ENCODE results near the gene TMEM80. TPM values are rescaled to one million over a fixed set of nuclear protein-coding genes. Genes with fewer than 3 reads are reported as not detected.

The TMEM80 gene
- total and polyA plus RNA-seq, 10 of the 15 experiments (the other 5 are each of a cell fraction or from before 2014, with no cell fraction given): 6.7 to 30.9 (median 20.7) TPM

- H3K27ac ChIP-seq (ENCODE audit: control insufficient read depth, insufficient read depth): no peak overlapping the region
- CTCF ChIA-PET: interaction anchor here (1.2 kb wide), 1 partner anchor 13 kb away, joined by 3 read pairs; no protein-coding TSS in a partner anchor
- RAD21 ChIA-PET (ENCODE audit: unreplicated experiment): interaction anchor here (0.8 kb wide), 1 partner anchor 15 kb away, joined by 3 read pairs; the partner anchor contains the start of gene TMEM80
- TF ChIP-seq MLLT1 (IDR thresholded peaks at IDR 0.05): no peak
- TF ChIP-seq NFXL1 (IDR thresholded peaks at IDR 0.05; ENCODE audit: borderline replicate concordance): no peak
- in situ Hi-C loops (cut with MboI) (no loop called here), intact Hi-C loops (cut with micrococcal nuclease; ENCODE audit: unreplicated experiment) (no loop called here)
- H3K9ac ChIP-seq (ENCODE audit: control insufficient read depth, insufficient read depth, low read length): no peak overlapping the region
- peaks cover 5 to 14% of the 10 kb centered on the region in 2 experiments; a peak in 3 of 4 replicates for H3K36me3 ChIP-seq (ENCODE audit: control insufficient read depth in 2 of 2, insufficient read depth in 2 of 2, low read length in 1 of 2)
- H2AFZ ChIP-seq (ENCODE audit: control insufficient read depth, low read depth, low read length): no peak overlapping the region
- ATAC-seq (no peak), FAIRE-seq (no peak), DNase-seq (ENCODE audit: low read depth, low spot score) (no peak)
- no peaks in the 10 kb centered on the region for H3K27me3 ChIP-seq (replicated peaks in 1 of 2; ENCODE audit: control insufficient read depth in 2 of 2, insufficient read depth in 2 of 2, low read length in 1 of 2)
- WGBS (ENCODE audit: insufficient coverage, insufficient replicate concordance, low lambda C conversion rate, missing lambda C conversion rate): 97% methylated on average over 19 of the region's 19 CpGs
- H3K4me1 ChIP-seq (ENCODE audit: control insufficient read depth, insufficient read depth, low read length): no peaks in the 10 kb centered on the region
- POLR2A ChIA-PET: no interaction called here
- no peak overlapping the region for H3K4me2 ChIP-seq (ENCODE audit: control insufficient read depth, insufficient read depth)
- SMC1A ChIA-PET (ENCODE audit: uncharacterized antibody, unreplicated experiment): no interaction called here
- no peaks in the 10 kb centered on the region for H3K79me2 ChIP-seq (ENCODE audit: control insufficient read depth, insufficient read depth, low read length)
- no peaks in the 10 kb centered on the region for H4K20me1 ChIP-seq (ENCODE audit: control insufficient read depth, insufficient read depth)
- H3K4me3 ChIP-seq: no peak overlapping the region
- H3K9me3 ChIP-seq (replicated peaks; ENCODE audit: control insufficient read depth, insufficient read depth, low read length): no peaks in the 10 kb centered on the region
- BruUV-seq (replicated peaks): no TSS peak
These were observed 15.1 kb upstream of the TMEM80 start for GRCh38 chr11:680476-680875.

DNA sequence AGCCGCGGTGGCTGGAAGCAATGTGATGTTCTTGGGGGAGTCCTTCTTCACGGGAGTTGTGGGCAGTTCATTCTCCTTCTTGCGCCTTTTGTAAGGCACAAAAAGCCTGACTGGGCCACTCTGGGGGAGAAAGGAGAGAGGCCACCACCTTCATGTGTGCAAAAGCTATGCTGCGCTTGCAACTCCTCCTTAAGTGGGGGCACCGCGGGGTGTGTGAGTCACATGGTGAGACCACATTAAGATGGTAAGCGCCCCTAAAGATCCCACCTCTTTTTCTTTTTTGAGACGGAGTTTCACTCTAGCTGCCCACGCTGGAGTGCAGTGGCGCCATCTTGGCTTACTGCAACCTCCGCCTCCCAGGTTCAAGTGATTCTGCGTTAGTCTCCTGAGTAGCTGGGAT, 14.6 kb upstream of the TMEM80 start:
- no peaks in the 10 kb centered on the region for H4K20me1 ChIP-seq (ENCODE audit: control insufficient read depth, insufficient read depth)
- no peaks in the 10 kb centered on the region for H3K4me1 ChIP-seq (ENCODE audit: control insufficient read depth, insufficient read depth, low read length)
- in situ Hi-C loops (cut with MboI): no loop called here
- ATAC-seq: no peak
- ChIA-PET POLR2A (no interaction called here), RAD21 (ENCODE audit: unreplicated experiment) (interaction anchor here (0.8 kb wide), 1 partner anchor 15 kb away, joined by 3 read pairs; the partner anchor contains the start of gene TMEM80), CTCF (interaction anchor here (1.2 to 1.3 kb wide), 2 partner anchors 14 to 19 kb away, joined by 3 to 4 read pairs; no protein-coding TSS in a partner anchor), SMC1A (ENCODE audit: uncharacterized antibody, unreplicated experiment) (interaction anchor here (1.2 kb wide), 1 partner anchor 24 kb away, joined by 3 read pairs; no protein-coding TSS in a partner anchor)
- no peaks in the 10 kb centered on the region for H3K9me3 ChIP-seq (replicated peaks; ENCODE audit: control insufficient read depth, insufficient read depth, low read length)
- H3K27me3 ChIP-seq (replicated peaks in 1 of 2; ENCODE audit: control insufficient read depth in 2 of 2, insufficient read depth in 2 of 2, low read length in 1 of 2): no peaks in the 10 kb centered on the region
- no peak overlapping the region for H2AFZ ChIP-seq (ENCODE audit: control insufficient read depth, low read depth, low read length)
- no peak overlapping the region for H3K9ac ChIP-seq (ENCODE audit: control insufficient read depth, insufficient read depth, low read length)
- WGBS (ENCODE audit: insufficient coverage, insufficient replicate concordance, low lambda C conversion rate, missing lambda C conversion rate): over 99% methylated on average over 13 of the region's 13 CpGs
- no peaks in the 10 kb centered on the region for H3K79me2 ChIP-seq (ENCODE audit: control insufficient read depth, insufficient read depth, low read length)
- BruUV-seq (replicated peaks): no TSS peak
- DNase-seq (ENCODE audit: low read depth, low spot score): no peak
- H3K27ac ChIP-seq (ENCODE audit: control insufficient read depth, insufficient read depth): no peak overlapping the region
- FAIRE-seq: no peak
- peaks cover 5 to 14% of the 10 kb centered on the region in 2 experiments; a peak in 3 of 4 replicates for H3K36me3 ChIP-seq (ENCODE audit: control insufficient read depth in 2 of 2, insufficient read depth in 2 of 2, low read length in 1 of 2)
- H3K4me2 ChIP-seq (ENCODE audit: control insufficient read depth, insufficient read depth): no peak overlapping the region
- no peak overlapping the region for H3K4me3 ChIP-seq
- intact Hi-C loops (cut with micrococcal nuclease; ENCODE audit: unreplicated experiment): no loop called here
- TF ChIP-seq, protein P1, sequence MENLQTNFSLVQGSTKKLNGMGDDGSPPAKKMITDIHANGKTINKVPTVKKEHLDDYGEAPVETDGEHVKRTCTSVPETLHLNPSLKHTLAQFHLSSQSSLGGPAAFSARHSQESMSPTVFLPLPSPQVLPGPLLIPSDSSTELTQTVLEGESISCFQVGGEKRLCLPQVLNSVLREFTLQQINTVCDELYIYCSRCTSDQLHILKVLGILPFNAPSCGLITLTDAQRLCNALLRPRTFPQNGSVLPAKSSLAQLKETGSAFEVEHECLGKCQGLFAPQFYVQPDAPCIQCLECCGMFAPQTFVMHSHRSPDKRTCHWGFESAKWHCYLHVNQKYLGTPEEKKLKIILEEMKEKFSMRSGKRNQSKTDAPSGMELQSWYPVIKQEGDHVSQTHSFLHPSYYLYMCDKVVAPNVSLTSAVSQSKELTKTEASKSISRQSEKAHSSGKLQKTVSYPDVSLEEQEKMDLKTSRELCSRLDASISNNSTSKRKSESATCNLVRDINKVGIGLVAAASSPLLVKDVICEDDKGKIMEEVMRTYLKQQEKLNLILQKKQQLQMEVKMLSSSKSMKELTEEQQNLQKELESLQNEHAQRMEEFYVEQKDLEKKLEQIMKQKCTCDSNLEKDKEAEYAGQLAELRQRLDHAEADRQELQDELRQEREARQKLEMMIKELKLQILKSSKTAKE (IDR thresholded peaks at IDR 0.05; ENCODE audit: low read depth, poor library complexity, severe bottlenecking): no peak
- no peak for TF ChIP-seq ELK1 (IDR thresholded peaks at IDR 0.05; ENCODE audit: low read depth, low read length)
- no peak for TF ChIP-seq MEF2B (IDR thresholded peaks at IDR 0.05; ENCODE audit: partially characterized antibody, poor library complexity, severe bottlenecking)
- TF ChIP-seq ZNF207 (IDR thresholded peaks at IDR 0.05; ENCODE audit: borderline replicate concordance): no peak
- TF ChIP-seq, protein P2, sequence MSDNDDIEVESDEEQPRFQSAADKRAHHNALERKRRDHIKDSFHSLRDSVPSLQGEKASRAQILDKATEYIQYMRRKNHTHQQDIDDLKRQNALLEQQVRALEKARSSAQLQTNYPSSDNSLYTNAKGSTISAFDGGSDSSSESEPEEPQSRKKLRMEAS (IDR thresholded peaks at IDR 0.05; ENCODE audit: low read depth, low read length): no peak
- no peak for TF ChIP-seq PAX5 (IDR thresholded peaks at IDR 0.05; ENCODE audit: borderline replicate concordance, low read depth, low read length)
- TF ChIP-seq POLR2AphosphoS5 (IDR thresholded peaks at IDR 0.05; ENCODE audit: low read length): no peak
- TF ChIP-seq SREBF2 (IDR thresholded peaks at IDR 0.05; ENCODE audit: low read length): no peak
- TF ChIP-seq SRF (IDR thresholded peaks at IDR 0.05; ENCODE audit: low read depth in 2 of 2, low read length in 2 of 2): no peak
- no peak for TF ChIP-seq ZNF217 (IDR thresholded peaks at IDR 0.05)
- TF ChIP-seq CBX3 (IDR thresholded peaks at IDR 0.05; ENCODE audit: borderline replicate concordance, low read depth): no peak

Measured in GM12878 (cell line).